Aorta (tissue), 5 donors: ENCODE results near the gene PLCXD1. TPM values are rescaled to one million over a fixed set of nuclear protein-coding genes. Genes with fewer than 3 reads are reported as not detected.

Experiments used
- ATAC-seq: fragments of 200-7000 bp; cut with Tn5 transposase; one replicate; pipeline ENCODE4 v1.9.1; 2022; ENCODE audit warnings: moderate library complexity; ENCODE audit not compliant: low FRiP score
- DNase-seq, 2 donors: peaks; one replicate each; pipeline ENCODE4 v3.0.0-alpha.2; 2020
- H3K27ac ChIP-seq, 2 donors: one replicate each; pipeline ENCODE4 v1.5.1; 2013; ENCODE audit warnings: low read length in 2 of 2, mild to moderate bottlenecking in 2 of 2, moderate library complexity in 2 of 2, control low read depth in 1 of 2, inconsistent platforms in 1 of 2, low read depth in 1 of 2
- H3K27me3 ChIP-seq, 2 donors: one replicate each; pipeline ENCODE4 v1.6.1; 2013; ENCODE audit warnings: control low read depth in 1 of 2, low read length in 1 of 2, mild to moderate bottlenecking in 1 of 2, moderate library complexity in 1 of 2; ENCODE audit not compliant: insufficient read depth in 2 of 2, control insufficient read depth in 1 of 2
- H3K36me3 ChIP-seq, 2 donors: one replicate each; pipeline ENCODE4 v1.6.1; 2013; ENCODE audit warnings: control low read depth in 1 of 2, low read length in 1 of 2, mild to moderate bottlenecking in 1 of 2; ENCODE audit not compliant: insufficient read depth in 2 of 2, control insufficient read depth in 1 of 2
- H3K4me1 ChIP-seq, 2 donors: one replicate each; pipeline ENCODE4 v1.6.1; 2013; ENCODE audit warnings: low read length in 2 of 2, control low read depth in 1 of 2, mild to moderate bottlenecking in 1 of 2, moderate library complexity in 1 of 2; ENCODE audit not compliant: insufficient read depth in 2 of 2, control insufficient read depth in 1 of 2
- H3K4me3 ChIP-seq, 2 donors: one replicate each; pipeline ENCODE4 v1.5.1; 2013; ENCODE audit warnings: low read length in 2 of 2, control low read depth in 1 of 2, mild to moderate bottlenecking in 1 of 2
- H3K9me3 ChIP-seq: one replicate; pipeline ENCODE4 v1.6.1; 2013; ENCODE audit warnings: mild to moderate bottlenecking, low read length; ENCODE audit not compliant: control insufficient read depth
- WGBS, 2 donors: extraction: QIAGEN DNeasy Blood & Tissue Kit; methylation state at CpG; one replicate each; pipeline ENCODE4 v1.1.7; 2013; 5-methylcytosine and 5-hydroxymethylcytosine counted together
- intact Hi-C, 2 donors: fragments of 100-400 bp; cut with DNase I; formaldehyde crosslinking; loops; one replicate each; pipeline versions ENCODE4 v1.14.2 to v1.15.0; 2022
- polyA plus RNA-seq, 2 donors: library from polyadenylated mRNA; stranded (reverse); fragments of 200-250 nt; gene quantifications; one replicate each; pipeline ENCODE4 v1.2.3, GENCODE V29; 2013
- total RNA-seq, 2 donors: library from RNA; stranded (reverse); fragmentation: NEBNext Ultra II Directional; extraction: Animal tissue kit (Norgen Biotek cat#: 25700); gene quantifications; one replicate each; pipeline ENCODE4 v1.2.1, GENCODE V29; 2021
- donor health status: healthy with polysubstance abuse.
- donor health status: Bipolar disorder and iron deficiency.
- donor health status: DM: no; HTN: no; CAD: no.
- donor health status: DM: no; HTN: no; CAD: no.
- donor health status: DM: yes; HTN: yes; CAD: no.

PLCXD1 gene
- total and polyA plus RNA-seq, 4 donors, result 1.3 to 16.3 (median 6.7) TPM

DNA sequence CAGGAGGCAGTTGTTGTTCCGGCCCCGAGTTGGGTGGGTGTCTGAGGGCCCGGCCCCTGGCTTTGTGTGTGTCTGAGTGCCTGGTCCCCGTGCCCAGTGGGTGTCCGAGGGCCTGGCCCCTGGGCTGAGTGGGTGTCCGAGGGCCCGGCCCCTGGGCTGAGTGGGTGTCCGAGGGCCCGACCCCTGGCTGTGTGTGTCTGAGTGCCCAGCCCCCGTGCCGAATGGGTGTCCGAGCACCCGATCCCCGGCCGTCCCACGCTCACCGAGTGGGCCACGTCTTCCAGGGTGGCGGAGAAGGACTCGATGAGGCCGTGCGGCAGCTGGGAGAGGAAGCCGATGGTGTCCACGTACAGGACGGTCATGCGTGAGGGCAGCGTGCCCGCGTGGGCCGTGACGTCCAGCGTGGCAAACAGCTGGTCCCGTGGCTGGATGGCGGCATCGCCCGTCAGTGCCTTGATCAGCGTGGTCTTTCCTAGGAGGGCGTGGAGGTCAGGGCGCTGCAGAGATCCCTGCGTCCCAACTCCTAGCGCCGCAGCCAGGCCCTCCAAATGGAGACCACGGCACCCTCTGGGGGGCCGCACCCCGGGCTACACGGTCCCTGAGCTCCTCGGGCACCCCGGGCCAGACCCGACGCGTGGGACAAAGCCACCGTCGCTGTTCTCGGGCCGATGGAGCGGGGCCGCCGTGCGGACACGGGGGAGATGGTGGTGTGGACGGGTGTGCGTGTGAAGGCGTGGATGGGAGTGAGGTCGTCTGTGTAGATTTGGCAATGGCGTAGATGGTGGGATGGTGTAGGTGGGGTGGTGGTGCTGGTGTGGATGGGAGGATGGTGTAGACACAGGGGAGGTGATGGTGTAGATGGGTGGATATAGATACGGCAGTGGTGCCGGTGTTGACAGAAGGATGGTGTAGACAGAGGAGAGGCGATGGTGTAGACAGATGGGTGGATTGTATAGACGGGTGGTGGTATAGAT is 30.3 kb downstream of the PLCXD1 start:
- H3K27me3 ChIP-seq, result no peaks in the 10 kb centered on the region
- WGBS, 2 donors, result 94 to 96% methylated on average over 69 of the region's 69 CpGs
- no peaks in the 10 kb centered on the region for H3K9me3 ChIP-seq
- peaks cover 7 to 11% of the 10 kb centered on the region in 2 donors for H3K36me3 ChIP-seq
- ATAC-seq (no peak), DNase-seq (peak; percentile 42 to 75)
- intact Hi-C loops, result no loop called here
- H3K27ac ChIP-seq, result no peak overlapping the region
- no peak overlapping the region for H3K4me3 ChIP-seq
- no peaks in the 10 kb centered on the region for H3K4me1 ChIP-seq

DNA sequence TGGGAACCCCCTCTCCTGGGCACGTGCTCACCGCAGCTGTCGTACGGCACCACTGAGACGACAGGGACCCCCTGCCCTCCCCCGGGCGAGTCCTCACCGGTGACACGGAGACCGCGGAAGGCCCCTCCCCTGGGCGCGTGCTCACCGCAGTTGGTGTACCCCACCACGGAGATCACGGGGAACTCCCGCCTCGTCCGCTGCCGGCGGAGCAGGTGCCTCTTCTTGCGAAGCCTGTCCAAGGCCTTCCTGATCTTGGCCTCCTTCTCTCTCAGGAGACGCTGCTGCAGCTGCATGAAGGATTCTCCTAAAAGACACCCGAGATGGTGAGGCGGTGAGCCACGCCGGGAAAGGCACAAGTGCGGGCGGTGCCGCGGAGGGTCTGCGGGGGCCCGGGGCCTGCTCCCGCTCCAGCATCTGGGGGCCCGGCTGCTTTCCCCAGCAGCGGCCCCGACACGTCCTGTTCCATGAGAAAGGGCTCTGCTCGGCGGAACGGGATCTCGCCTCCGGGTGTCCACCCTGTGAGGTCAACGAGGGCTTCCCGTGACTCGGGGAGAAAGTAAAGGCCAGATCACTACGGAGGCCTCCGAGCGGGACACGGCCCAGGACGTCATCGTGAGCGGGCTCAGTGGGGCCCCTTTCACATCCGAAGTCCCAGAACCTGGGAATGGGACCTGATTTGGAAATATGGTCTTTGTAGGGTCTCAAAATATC is 31.6 kb downstream of the PLCXD1 start:
- ATAC-seq, result no peak

DNA sequence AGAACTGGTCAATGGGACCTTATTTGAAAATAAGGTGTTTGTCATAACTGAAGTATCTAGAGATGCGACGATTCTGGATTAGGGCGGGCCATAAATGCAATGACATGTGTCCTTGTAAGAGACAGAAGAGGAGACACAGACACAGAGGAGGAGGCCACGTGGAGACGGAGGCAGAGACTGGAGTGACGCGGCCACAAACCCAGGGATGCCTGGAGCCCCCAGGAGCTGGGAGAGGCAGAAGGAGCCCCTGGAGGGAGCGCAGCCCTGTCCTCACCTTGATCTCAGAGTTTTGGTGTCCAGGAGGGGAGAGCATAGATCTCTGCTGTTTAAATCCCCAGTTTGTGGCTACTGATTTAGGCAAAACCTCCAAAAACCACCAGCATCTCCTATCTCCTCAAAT is 32.4 kb downstream of the PLCXD1 start:
- no peak for ATAC-seq
- DNase-seq, result peak; percentile 33 to 55
- peaks cover 7% of the 10 kb centered on the region in 2 donors for H3K36me3 ChIP-seq
- no peak overlapping the region for H3K4me3 ChIP-seq
- WGBS, 2 donors, result 88 to 97% methylated on average over 8 of the region's 8 CpGs
- H3K27ac ChIP-seq, result no peak overlapping the region
- intact Hi-C loops, result no loop called here
- no peaks in the 10 kb centered on the region for H3K9me3 ChIP-seq
- H3K4me1 ChIP-seq, result no peaks in the 10 kb centered on the region
- no peaks in the 10 kb centered on the region for H3K27me3 ChIP-seq

More for the DNA sequence above, 31.6 kb downstream of the PLCXD1 start:
- Histone ChIP-seq H3K9me3 (no peaks in the 10 kb centered on the region), H3K36me3 (peaks cover 7% of the 10 kb centered on the region in 2 donors), H3K27me3 (no peaks in the 10 kb centered on the region), H3K4me3 (no peak overlapping the region), H3K4me1 (no peaks in the 10 kb centered on the region), H3K27ac (no peak overlapping the region)
- DNase-seq, result peak; percentile 42 to 76
- intact Hi-C loops, result no loop called here
- WGBS, 2 donors, result 96% methylated on average over 54 of the region's 54 CpGs

DNA sequence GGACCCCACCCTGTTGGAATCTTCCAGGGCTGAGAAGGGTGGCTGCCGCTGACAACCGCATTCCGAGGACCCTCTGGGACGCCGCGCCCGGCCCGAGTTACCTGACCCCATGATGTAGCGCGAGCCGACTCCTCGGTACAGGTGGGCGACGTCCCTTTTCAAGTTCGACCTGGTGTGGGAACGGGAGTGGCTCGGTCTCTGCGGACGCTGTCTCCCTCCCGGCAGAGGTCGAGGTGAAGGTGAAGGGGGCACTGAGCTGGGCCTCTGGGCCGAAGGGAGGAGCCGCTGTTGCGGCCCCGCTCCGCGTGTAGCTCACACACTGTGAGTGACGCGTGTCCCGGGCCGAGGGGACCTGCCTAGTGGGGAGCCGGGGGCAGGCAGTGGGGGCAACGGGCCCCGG is 32.9 kb downstream of the PLCXD1 start:
- H3K27ac ChIP-seq, result no peak overlapping the region
- no peaks in the 10 kb centered on the region for H3K27me3 ChIP-seq
- DNase-seq (peak; percentile 46 to 74), ATAC-seq (no peak)
- WGBS, 2 donors, result 97 to 98% methylated on average over 34 of the region's 34 CpGs
- no peak overlapping the region for H3K4me3 ChIP-seq
- peaks cover 7% of the 10 kb centered on the region in 2 donors for H3K36me3 ChIP-seq
- intact Hi-C loops, result no loop called here
- no peaks in the 10 kb centered on the region for H3K9me3 ChIP-seq
- H3K4me1 ChIP-seq, result no peaks in the 10 kb centered on the region

DNA sequence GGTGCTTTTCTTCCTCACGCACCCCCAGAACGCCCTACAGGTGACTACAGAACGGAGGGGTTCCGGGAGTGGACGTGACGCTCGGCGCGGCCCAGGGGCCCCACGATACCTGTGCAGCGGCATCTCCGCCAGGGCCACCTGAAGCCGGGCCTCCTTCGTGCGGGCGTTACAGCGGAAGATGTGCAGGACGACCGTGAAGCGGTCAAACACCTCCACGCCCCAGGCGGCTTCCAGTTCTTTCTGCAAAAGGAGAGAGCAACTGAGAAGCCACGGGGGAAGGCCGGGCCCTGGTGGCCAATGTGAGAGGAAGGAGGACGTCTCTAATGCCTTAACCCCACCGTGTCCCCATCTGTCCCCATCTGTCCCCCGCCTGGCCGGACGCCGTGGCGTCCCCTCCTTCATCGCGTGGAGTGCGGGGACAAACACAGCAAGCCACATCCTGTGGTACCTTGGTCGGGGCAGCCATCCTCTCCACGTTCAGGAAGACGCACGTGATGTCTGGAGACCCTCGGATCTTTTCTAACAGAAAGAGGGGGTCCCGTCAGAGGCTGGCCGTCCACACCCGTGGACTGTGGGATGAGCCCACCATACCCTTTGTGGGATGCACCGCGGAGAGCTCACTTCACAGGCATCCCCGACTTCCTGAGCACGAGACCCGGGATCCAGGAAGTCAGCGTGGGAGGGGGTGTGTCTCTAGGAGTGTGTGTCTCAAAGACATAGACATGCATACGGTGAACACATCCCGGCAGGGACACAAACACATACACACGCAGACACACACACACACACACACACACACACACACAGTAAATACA is 33.8 kb downstream of the PLCXD1 start:
- no peak for ATAC-seq
- Histone ChIP-seq H3K4me3 (no peak overlapping the region), H3K36me3 (peaks cover 7% of the 10 kb centered on the region in 2 donors), H3K9me3 (no peaks in the 10 kb centered on the region), H3K27me3 (no peaks in the 10 kb centered on the region), H3K27ac (no peak overlapping the region), H3K4me1 (peaks cover 0 to 3% of the 10 kb centered on the region in 2 donors)
- peak; percentile 49 to 67 for DNase-seq
- 93 to 94% methylated on average over 51 of the region's 51 CpGs for WGBS, 2 donors
- intact Hi-C loops, result loop anchor here (5.0 kb wide), 2 partner anchors 33 to 72 kb away; partner anchors contain the start of genes PPP2R3B (in 2 of the 2) and PLCXD1 (in 1 of the 2)

DNA sequence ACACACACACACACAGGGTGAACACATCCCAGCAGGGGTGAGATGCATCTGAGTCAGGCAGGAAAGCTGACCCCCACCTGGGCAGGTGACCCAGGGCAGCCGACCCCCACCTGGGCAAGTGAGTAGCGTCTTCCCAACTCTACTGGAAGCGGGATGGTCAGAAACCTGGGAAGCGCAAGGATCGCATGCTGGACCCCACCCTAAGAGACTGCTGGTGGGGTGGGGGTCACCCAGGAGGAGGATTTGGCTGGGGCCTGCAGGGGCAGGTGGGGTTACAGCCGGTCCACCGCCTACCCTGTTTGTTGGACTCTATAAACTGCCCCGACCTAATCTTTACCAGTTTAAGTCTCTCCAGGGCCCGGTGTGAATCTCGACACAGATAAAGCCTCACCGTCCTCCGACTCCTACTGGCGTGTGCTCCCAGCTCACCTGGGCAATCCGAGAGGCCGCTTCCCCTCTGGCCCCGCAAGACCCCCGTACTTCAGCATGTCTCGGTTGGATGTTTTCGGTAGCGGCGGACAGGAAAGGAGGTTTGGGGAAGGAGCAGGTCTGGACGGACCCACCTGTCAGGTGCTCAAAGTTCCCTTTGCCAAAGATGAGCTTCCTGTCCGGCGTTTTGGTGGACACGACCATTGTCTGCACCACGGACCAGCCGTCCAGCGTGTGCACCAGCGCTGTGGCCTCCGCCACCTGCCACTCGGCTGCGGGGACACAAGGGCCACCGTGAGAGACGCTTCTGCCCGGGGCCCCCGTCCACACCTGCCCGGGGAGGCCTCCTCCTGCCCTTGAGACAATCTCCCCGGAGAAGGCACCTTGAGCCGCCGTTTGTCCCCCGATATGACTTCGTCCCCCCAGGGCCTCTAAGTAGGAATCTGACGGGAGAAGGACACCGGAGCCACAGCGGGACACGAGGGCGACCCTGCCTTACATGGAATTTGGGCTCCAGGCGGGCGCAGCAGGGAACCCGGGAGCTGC is 35.5 kb downstream of the PLCXD1 start:
- WGBS, 2 donors, result 94 to 95% methylated on average over 50 of the region's 50 CpGs
- Histone ChIP-seq H3K9me3 (no peaks in the 10 kb centered on the region), H3K4me1 (peaks cover 0 to 3% of the 10 kb centered on the region in 2 donors), H3K27me3 (no peaks in the 10 kb centered on the region), H3K36me3 (peaks cover 5 to 7% of the 10 kb centered on the region in 2 donors), H3K4me3 (no peak overlapping the region), H3K27ac (no peak overlapping the region)
- ATAC-seq (no peak), DNase-seq (peak; percentile 49 to 72)
- intact Hi-C loops, result loop anchor here (5.0 kb wide), 2 partner anchors 34 to 71 kb away; partner anchors contain the start of genes PPP2R3B (in 2 of the 2) and PLCXD1 (in 1 of the 2)

DNA sequence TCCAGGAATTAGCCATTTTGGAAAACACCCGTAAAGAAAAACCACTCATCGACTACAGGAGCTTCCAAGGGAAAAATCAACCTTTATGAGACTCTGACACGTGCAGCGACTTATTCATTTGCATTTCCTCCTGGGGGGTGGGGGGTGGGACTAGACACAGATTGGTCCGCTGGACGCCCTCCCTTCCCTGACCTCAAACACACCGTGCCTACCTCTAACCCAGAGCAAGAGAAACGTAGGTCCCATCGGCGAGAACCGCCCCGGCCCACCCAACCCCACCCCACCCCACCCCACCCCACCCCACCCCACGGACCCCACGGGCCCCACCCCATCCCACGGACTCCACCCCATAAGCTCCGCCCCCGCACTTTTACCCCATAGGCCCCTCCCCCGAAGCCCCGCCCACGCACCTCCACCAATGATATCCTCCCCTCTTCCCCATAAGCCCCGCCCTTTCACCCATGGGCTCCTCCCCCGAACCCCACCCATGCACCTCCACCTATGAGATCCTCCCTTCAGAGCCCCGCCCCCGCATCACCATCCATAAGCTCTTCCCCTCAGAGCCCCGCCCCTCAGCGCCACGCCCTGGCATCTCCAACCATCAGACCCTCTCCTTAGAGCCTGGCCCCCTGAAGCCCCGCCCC is 36.4 kb downstream of the PLCXD1 start:
- intact Hi-C loops, result loop anchor here (5.0 kb wide), 2 partner anchors 35 to 70 kb away; partner anchors contain the start of genes PPP2R3B (in 2 of the 2) and PLCXD1 (in 1 of the 2)
- peak; percentile 9 for ATAC-seq
- no peak for DNase-seq
- Histone ChIP-seq H3K4me1 (peaks cover 0 to 3% of the 10 kb centered on the region in 2 donors), H3K4me3 (no peak overlapping the region), H3K9me3 (no peaks in the 10 kb centered on the region), H3K27ac (peak overlapping the region in 1 of 2 donors; percentile 43), H3K27me3 (no peaks in the 10 kb centered on the region), H3K36me3 (peaks cover 3 to 4% of the 10 kb centered on the region in 2 donors)
- 48 to 49% methylated on average over 18 to 28 of the region's 28 CpGs for WGBS, 2 donors
